ENCODE results near the gene GIMD1. TPM values are rescaled to one million over a fixed set of nuclear protein-coding genes. Genes with fewer than 3 reads are reported as not detected.

GIMD1 gene
- total and polyA plus RNA-seq, 2 donors (not counting 3 experiments of a cell fraction or from before 2014, with no cell fraction given) = not detected

DNA sequence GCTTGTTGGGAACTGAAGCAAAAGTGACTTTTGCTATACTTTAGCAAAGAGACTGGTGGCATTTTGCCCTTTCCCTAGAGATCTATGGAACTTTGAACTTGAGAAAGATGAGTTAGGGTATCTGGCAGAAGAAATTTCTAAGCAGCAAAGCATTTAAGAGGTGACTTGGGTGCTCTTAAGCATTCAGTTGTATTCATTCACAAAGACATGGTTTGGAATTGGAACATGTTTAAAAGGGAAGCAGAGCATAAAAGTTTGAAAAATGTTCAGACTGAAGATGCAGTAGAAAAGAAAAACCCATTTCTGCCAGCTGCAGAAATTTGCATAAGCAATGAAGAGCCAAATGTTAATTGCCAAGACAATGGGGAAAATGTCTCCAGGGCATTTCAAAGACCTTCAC lies 30.7 kb downstream of the GIMD1 start:
- H3K79me2 ChIP-seq (ENCODE audit: control insufficient read depth, insufficient read depth, low read length) = peaks cover 32% of the 10 kb centered on the region
- CTCF ChIA-PET = no interaction called here
- no peak overlapping the region for H2AFZ ChIP-seq (ENCODE audit: low read depth, low read length)
- no peak overlapping the region for H3K4me2 ChIP-seq (ENCODE audit: insufficient read depth, low read length)
- H3K9ac ChIP-seq (replicated peaks; ENCODE audit: extremely low read depth, insufficient read depth, low read length) = no peak overlapping the region
- no peak overlapping the region for H3K4me3 ChIP-seq (replicated peaks in 1 of 3; ENCODE audit: insufficient read depth in 1 of 3, low read depth in 1 of 3, low read length in 3 of 3)
- no TSS peak for BruUV-seq (replicated peaks)
- H3K27ac ChIP-seq (ENCODE audit: insufficient read depth, low read depth, low read length) = no peak overlapping the region
- H3K4me1 ChIP-seq (ENCODE audit: control insufficient read depth, extremely low read depth, insufficient read depth, low read length) = peaks cover 5% of the 10 kb centered on the region
- intact Hi-C loops (cut with micrococcal nuclease) (no loop called here), dilution Hi-C loops (cut with MboI; ENCODE audit: extremely low pct_ligation_motif_present, low sequenced_read_pairs) (no loop called here)
- H3K27me3 ChIP-seq (ENCODE audit: control insufficient read depth in 2 of 2, insufficient read depth in 2 of 2, low read length in 2 of 2) = no peaks in the 10 kb centered on the region
- no peaks in the 10 kb centered on the region for H3K9me1 ChIP-seq (replicated peaks; ENCODE audit: control insufficient read depth, extremely low read depth, insufficient read depth, low read length)
- H3K36me3 ChIP-seq (ENCODE audit: control insufficient read depth in 2 of 2, extremely low read depth in 1 of 2, insufficient read depth in 2 of 2, low read length in 2 of 2) = peaks cover 3 to 4% of the 10 kb centered on the region in 2 experiments
- POLR2A ChIA-PET = no interaction called here
- no peaks in the 10 kb centered on the region for H3K9me3 ChIP-seq (replicated peaks; ENCODE audit: control insufficient read depth, insufficient read depth, low read length)
- no peaks in the 10 kb centered on the region for H4K20me1 ChIP-seq (replicated peaks; ENCODE audit: control insufficient read depth, extremely low read depth, insufficient read depth, low read length)
- FAIRE-seq = no peak
- no peak for DNase-seq (ENCODE audit: low read depth, low spot score)
- TF ChIP-seq, protein P1, sequence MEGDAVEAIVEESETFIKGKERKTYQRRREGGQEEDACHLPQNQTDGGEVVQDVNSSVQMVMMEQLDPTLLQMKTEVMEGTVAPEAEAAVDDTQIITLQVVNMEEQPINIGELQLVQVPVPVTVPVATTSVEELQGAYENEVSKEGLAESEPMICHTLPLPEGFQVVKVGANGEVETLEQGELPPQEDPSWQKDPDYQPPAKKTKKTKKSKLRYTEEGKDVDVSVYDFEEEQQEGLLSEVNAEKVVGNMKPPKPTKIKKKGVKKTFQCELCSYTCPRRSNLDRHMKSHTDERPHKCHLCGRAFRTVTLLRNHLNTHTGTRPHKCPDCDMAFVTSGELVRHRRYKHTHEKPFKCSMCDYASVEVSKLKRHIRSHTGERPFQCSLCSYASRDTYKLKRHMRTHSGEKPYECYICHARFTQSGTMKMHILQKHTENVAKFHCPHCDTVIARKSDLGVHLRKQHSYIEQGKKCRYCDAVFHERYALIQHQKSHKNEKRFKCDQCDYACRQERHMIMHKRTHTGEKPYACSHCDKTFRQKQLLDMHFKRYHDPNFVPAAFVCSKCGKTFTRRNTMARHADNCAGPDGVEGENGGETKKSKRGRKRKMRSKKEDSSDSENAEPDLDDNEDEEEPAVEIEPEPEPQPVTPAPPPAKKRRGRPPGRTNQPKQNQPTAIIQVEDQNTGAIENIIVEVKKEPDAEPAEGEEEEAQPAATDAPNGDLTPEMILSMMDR (IDR thresholded peaks at IDR 0.05; ENCODE audit: extremely low read depth in 1 of 2, insufficient read depth in 1 of 2, low read depth in 1 of 2, low read length in 2 of 2) = no peak
- TF ChIP-seq JUN (IDR thresholded peaks at IDR 0.05; ENCODE audit: borderline replicate concordance, insufficient read depth, insufficient read length, low read depth) = no peak
- TF ChIP-seq GATA2 (IDR thresholded peaks at IDR 0.05; ENCODE audit: insufficient read depth, insufficient read length, low read depth, low read length) = no peak
- TF ChIP-seq FOS (IDR thresholded peaks at IDR 0.05; ENCODE audit: borderline replicate concordance, insufficient read depth, low read length) = no peak
- TF ChIP-seq POLR2A (IDR thresholded peaks at IDR 0.05; ENCODE audit: low read depth, low read length) = no peak
- TF ChIP-seq, protein P2, sequence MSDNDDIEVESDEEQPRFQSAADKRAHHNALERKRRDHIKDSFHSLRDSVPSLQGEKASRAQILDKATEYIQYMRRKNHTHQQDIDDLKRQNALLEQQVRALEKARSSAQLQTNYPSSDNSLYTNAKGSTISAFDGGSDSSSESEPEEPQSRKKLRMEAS (IDR thresholded peaks at IDR 0.05; ENCODE audit: insufficient read depth, insufficient read length) = no peak
- no peak for TF ChIP-seq EZH2 (IDR thresholded peaks at IDR 0.05; ENCODE audit: borderline replicate concordance, low read depth, low read length, severe bottlenecking)
- TF ChIP-seq MYC (IDR thresholded peaks at IDR 0.05; ENCODE audit: low read depth, low read length) = no peak
- no peak for TF ChIP-seq POLR2AphosphoS5 (IDR thresholded peaks at IDR 0.05; ENCODE audit: insufficient read depth, low read depth, low read length)
